ENCODE data around the gene HOATZ.
A peak's percentile ranks its signal among the peaks of the same experiment; 100 is the strongest.

The HOATZ gene

DNA sequence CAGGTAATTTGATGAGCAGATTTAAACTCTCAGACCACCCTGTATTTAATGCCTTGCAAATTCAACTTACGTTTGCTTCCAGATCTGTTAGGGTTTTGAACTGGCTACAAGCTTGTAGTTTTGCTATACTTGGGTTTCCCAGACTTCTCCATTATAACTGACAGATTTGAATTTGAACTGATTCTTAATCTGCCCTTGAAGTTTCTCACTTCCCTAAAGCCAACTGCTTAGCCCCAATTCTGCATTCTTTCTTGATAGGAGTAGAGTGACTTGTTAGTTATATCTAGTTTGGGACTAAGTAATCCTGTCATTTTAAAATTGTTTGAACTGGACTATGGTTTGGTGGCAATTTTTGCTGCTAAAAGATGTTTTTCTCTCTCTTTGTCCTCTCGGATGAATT lies 35.7 kb downstream of the HOATZ start:
- no peak for DNase-seq

DNA sequence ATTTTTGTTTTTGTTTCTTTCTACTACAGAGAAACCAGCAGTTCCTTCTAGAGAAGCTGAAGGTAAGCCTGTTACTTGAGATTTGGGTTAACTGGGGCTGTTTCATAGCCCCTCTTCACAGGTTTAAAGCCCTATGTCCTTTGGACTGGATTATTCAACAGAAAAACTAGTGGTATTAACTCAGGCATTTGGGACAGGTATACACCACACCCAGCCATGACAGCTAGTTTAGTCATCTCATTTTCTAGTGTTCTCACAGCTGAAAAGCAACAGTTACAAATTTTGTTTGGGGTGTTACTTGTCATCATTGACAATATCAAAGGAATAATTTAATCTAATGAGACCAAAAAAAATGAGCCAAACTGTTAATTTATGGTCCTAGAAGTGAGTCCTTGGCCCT lies 40.0 kb downstream of the HOATZ start:
- DNase-seq: no peak

DNA sequence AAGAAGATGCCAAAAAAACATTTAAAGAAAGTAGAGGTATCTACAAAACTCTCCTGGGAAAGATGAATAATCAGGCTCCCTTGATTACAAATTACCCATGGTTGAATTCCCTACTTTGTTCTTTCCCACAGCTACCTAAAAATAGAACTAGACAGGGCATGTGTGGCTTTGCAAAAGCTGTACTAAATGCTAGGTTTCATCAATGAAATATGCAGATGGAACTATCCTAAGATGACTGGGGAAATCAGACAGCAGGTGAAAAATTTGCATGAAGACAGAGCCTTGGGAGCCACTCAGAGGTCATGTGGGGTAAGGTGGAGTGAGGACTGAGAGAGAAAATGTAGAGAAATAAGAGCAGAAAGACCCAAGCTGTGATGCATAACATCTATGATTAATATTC lies 40.7 kb downstream of the HOATZ start:
- no peak for DNase-seq

DNA sequence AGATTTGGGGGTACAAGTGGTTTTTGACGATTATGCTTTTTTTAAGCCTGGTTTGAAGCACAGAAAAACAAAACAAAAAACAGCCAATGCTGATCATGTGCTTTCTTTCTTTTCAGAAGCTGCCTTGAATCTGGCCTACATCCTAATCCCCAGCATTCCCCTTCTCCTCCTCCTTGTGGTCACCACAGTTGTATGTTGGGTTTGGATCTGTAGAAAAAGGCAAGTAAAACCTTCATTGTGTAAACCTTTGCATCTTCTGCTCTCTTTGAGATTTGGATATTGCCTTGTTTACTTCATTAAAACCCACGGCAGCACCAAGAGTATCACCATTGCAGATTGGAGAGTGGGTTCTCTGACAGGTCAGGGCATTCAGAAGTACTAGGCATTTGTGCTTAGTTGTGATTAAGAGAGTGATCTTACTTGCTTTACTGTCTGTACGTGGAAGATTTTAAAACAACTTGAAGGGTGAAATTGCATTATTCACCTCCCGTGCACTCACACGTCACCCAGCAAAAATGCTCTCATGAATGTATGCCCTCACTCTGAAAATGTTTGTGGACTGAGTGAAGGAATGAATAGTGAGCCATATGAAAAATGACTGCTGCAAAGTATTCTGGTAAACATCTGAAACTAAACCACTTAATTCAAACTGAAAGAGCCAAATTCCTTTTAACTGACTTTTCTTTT lies 43.0 kb downstream of the HOATZ start:
- no peak for DNase-seq

DNA sequence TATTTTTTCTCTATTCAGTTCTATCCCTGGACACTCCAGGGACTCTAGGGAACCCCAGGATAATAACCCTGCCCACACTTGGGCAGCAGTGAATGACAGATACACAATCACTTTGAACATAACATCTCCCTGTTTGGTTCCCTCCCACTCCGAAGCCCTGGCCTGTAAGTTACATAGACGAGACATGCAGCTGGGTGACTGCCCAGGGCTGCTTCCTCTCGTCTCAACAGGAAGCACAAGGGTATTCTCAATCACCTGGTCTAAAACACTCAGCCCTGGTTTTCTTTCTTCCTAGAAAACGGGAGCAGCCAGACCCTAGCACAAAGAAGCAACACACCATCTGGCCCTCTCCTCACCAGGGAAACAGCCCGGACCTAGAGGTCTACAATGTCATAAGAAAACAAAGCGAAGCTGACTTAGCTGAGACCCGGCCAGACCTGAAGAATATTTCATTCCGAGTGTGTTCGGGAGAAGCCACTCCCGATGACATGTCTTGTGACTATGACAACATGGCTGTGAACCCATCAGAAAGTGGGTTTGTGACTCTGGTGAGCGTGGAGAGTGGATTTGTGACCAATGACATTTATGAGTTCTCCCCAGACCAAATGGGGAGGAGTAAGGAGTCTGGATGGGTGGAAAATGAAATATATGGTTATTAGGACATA lies 45.4 kb downstream of the HOATZ start:
- DNase-seq: no peak

DNA sequence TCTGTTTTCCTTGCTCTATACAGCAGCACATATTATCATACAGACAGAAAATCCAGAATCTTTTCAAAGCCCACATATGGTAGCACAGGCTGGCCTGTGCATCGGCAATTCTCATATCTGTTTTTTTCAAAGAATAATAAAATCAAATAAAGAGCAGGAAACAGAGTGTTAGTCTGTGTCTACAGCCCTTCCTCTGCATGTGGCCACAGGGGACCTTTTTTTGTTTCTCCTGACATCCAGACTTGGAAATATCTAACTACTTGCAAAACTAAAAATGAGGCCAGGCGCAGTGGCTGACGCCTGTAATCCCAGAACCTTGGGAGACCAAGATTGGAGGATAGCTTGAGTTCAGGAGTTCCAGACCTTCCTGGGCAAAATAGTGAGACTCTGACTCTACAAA lies 46.2 kb downstream of the HOATZ start:
- no peak for DNase-seq

DNA sequence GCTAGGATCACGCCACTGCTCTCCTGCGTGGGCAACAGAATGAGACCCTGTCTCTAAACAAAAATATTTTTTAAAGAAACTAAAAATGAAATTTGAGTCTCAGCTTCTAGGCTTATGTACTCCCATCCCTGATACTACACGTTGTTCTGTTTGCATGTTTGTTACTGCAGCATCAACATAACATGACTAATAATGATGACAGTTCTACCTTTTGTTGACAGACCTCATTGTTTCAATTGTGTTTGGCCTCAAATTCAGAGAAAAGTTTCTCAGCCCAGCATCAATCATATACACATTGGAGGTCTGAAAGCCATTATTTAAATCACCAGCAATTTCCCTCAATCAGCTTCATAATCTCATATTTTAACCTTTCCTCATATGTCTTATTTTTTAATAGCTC lies 46.7 kb downstream of the HOATZ start:
- DNase-seq: no peak

DNA sequence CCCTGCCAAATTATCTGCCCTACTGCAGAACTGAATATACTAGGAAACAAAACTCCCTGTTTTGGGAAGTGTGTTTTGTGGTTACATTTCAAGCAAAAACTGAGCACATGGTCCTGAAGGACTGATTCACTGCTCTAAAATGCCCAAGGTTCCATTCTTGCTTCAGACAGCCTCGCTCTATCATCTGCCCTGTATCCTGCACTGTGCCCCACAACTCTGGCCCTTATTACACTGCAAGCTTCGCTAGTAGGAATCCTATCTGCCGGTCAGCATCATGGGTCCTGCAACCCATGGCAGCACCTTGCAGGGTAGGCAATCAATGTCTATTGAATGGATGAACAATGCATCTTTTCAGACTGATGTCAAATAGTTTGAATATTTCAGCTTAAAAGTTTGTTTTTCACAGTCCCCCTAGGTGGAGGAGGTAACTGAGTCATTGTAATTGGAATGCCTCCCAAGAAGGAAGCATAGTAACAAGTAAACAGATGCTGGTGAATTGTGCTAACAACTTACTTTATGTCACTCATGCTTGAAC lies 47.3 kb downstream of the HOATZ start:
- DNase-seq: no peak

DNA sequence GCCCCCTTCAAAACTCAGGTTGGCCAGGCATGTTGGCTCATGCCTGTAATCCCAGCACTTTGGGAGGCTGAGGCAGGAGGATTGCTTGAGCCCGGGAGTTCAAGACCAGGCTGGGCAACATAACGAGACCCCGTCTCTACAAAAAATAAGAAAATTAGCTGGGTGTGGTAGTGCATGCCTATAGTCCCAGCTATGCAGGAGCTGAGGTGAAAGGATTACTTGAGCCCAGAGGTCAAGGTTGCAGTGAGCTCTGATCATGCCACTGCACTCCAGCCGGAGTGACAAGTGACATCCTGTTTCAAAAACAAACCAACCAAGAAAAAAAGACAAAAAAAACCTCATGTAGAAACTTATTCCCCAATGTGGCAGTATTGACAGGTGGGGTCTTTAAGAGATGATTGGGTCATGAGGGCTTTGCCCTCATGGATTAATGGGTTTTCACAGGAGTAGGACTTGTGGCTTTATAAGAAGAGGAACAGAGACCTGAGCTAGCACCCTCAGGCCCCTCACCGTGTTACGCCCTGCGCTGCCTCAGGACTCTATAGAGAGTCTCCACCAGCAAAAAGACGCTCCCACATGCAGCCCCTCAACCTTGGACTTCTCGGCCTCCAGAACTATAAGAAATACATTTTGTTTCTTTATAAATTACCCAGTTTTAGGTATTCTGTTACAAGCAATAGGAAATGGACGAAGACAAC lies 48.3 kb downstream of the HOATZ start:
- no peak for DNase-seq

DNA sequence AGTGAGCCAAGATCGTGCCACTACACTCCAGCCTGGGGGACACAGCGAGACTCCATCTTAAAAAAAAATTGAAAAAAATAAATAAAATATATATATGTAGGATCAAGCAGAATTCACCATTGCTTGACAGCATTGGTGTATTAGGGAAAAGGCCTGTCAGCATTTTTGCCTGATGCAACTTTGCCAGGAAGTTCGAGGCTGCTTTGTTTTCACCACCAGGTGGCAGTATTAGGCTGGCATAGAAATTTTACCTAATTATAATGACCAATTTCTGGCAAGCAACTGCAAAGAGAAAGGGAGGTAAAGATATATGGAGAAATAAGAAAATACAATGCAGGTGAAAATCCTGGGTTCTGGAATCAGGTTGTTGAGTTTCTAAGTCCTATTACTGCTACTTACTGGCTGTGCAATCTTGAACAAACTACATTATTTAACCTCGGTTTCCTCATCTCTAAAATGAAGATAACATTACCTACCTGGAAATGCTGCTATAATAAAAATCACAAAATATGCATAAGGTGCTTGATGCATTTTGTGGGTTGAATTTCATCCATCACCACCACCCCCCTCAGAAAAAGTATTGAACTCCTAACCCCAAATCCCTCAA lies 50.6 kb downstream of the HOATZ start:
- DNase-seq: peak; percentile 45 to 73

DNA sequence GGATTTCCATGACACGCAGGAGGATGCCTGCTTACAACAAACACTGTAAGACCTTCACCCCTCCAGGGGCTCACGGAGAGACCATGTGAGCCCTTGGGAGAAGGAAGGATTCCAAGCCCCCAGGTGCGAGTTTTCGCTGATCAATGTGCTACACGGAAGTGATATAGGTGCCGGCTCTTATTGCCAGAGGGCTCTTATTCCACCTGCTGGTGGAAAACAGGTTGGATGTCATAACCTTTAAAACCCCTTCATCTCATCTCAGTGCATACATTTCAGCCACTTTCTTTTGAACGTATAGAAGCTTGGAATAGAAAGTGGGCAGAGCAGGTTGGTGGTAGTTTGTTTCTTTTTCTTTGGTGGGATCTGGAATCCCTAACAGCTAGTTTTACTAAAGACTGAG lies 51.7 kb downstream of the HOATZ start:
- DNase-seq: no peak

DNA sequence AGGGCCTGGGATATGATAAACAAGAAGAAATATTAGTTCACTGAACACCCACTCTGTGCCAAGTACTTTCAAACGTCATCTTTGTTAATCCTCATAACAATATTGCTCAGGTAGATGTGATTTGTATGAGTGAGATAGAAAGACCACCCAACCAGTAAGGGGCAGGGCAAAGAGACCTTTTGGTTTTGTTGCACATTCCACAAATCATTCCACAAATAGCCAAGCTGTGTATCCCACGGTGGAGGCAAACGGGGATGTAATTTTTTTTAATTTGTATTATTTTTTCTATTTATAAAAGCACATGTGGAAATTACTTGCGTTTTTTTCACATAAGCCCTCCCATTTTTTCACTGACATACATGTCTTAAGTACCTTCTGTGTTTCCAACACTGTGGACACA lies 54.9 kb downstream of the HOATZ start:
- no peak for DNase-seq

DNA sequence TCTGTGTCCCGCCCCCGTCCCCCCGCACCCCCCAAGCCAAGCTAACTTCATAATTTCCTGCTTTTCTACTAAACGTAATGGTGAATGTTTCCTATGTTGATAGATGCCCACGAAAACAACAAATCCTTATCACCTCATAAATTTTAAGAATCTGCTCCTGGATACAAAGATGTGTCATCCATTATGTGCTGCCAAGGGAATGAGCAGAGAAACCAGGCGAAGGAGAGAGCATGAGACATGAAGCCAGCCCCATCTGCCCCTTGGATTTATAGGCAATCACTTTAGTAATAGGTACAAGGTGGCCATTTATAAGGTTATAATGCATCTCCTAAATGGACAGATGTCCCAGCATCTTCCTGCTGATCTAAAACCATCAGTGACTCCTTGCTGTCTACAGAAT lies 56.2 kb downstream of the HOATZ start:
- no peak for DNase-seq

DNA sequence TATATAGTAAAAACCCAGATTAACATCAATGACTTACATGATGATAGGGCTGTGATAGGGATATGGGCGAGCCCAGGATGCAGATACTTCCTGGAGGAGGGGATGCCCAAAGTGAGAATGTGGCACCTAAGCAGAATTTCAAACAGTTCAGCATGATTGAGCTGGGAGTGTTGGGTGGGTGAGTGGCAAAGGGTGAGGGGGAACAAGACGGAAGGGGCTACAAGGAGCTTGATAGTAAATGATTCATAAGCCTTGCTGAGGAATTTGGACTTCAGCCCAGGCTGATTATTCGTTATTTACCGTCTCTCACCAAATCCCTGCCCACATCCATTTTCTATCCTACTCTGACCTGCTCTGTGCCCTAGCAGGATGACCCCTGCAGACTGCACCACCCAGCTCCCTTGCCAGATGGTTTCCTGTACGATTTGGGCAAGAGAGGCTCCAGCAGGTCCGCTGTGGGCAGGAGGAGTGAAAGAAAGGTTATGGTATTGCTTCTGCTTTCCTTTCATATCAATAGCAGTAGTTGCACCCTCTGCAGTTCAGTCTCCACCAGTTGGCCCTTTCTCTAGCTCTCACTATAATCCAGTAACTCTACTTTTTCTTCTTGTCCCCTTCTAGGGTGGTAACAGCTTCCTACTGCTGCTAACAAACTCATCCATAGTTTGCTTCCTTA lies 57.4 kb downstream of the HOATZ start:
- no peak for DNase-seq

DNA sequence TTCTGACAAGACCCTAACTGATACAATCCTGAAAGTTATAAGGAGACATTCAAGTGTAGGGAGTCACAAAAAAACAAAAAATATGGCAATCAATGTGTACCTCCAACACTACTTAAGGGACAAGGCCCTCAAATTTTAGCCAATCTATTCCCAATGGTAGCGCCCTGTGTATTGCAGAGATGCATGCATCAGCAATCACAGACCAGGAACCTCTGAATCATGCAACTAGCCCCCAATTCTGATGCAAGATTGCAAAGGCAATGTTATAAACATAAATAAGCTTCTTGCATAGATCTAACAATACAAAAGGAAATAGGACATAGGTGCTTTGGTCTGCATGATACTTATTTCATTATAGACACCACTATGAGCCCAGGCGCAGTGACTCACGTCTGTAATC lies 58.0 kb downstream of the HOATZ start:
- DNase-seq: no peak

DNA sequence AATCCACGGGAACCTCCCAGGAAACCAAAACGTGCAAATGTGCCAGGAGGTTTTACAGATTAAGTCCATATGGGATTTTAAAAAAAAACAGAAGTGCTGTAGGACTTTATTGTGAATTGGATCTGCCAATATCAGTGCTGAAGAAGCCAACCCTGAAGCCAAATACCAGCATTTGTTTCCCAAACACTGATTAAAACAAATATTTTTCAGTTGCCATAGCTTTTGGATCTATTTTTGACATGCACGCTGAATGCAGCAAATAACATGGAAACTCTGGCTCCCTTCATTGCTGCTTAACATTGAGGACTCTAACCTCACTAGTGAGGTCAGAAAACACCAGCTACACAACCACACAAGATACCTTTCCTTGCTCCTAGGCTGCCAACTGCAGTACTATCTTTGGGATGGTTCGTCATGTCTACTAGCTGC lies 59.3 kb downstream of the HOATZ start:
- no peak for DNase-seq

DNA sequence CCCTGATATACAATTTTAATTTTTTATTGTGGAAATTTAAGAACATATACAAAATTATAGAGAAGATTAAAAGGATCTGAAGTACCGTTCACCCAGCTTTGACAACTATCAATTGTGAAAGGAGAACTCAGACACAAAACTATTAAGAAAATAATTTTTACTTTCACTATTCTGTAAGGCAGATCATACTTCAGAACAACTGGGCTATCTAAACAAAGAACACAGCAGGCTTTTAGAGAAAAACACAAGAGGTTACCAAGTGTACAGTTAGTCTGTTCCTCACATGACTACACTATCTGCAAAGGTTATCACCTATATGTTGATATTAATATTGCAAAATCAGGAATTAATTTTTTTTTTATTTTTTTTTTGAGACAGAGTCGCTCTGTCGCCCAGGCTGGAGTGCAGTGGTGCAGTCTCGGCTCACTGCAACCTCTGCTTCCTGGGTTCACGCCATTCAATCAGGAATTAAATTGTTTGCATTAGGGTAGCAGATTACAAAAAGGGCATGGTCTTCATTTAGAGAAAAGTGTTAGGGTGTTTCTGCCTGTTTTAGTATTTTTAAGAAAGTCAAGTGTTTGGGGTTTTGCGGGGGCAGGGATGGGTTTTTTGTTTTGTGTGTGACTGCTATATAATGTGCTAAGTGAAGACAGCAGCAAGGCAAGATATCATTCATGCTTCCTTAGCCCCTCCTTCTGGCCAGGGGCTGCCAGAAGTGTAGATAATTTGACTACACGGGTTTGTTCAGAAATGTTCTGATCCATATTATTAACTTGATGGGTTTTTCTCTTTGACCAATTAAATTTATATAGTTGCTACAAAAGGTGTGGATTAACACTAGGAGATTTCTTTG lies 60.0 kb downstream of the HOATZ start:
- no peak for DNase-seq

DNA sequence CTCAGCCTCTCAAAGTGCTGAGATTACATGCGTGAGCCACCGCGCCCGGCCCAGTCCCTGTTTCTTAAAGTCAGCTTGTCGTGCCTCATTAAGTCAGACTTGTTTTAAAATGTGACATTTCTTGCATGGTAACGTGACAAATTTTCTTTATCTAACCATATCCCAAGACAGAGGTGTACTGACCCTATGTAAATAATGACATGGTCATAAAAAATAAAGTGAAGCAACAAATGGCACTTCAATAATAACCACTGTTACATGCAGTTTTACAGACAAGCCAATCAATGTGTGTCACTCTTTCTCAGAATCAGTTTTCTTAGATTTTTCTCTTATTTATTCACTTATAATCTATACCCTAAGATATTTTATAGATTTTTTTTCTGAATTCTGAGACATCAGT lies 61.2 kb downstream of the HOATZ start:
- no peak for DNase-seq

DNA sequence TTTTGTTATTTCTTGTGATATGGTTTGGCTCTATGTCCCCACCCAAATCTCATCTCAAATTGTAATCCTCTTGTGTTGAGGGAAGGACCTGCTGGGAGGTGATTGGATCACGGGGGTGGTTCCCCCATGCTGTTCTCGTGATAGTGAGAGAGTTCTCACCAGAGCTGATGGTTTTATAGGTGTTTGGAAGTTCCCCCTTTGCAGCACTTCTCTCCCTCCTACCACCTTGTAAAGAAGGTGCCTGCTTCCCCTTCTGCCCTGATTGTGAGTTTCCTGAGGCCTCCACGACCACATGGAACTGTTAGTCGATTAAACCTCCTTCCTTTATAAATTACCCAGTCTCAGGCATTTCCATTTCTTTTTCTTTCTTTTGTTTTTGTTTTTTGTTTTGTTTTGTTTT lies 63.2 kb downstream of the HOATZ start:
- no peak for DNase-seq

DNA sequence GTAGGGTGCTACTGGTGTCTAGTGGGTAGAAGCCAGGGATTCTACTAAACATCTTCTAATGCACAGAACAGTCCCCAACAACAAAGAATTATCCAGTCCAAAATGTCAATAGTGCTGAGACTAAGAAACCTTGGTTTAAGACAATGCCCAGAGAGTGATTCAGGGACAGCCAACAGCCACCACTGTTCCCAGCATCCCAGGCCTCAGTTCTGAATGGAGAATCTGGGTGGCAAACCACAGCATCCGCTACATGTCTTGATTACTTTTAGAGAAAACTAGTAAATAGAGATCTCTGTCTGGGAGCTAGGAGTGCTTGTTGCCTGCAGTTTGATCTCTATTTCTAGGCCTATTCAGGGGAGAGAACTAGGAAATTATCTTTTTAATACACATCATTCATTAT lies 66.8 kb downstream of the HOATZ start:
- DNase-seq: no peak

DNA sequence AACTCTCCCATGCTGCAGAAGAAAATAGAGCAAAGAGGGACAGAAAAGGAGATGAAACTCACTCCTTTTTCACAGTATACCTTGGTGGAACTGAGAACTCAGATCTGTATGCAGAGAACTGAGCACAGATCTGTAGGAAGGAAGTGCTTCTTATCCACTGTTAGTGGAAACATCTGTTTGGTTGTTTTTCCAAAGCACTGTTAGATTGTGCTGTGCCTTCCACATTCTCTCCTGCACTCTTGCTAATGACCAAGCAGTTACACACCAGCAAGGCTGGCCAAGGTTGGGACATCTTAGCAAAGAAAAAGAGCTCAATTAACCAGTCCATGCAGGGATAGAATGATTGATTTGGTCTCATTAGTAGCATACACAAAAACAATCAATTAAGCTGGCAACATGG lies 67.6 kb downstream of the HOATZ start:
- DNase-seq: no peak

DNA sequence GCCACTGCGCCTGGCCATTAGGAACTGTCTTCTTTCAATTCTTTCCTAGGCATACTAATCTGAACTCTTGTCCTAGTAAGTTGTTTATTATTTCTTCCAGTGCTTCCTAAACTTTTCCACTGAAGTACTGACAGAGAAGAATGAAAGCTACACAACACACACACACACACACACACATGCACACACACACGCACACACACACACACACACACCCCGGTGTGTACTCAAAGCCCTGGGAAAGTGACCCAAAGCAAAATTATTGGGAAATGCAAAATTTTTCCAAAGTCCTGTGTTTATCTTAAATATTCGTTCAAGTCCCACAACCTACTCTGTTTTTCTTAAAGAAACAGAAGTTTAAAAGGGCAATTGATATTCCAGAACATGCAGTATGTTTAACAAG lies 68.3 kb downstream of the HOATZ start:
- no peak for DNase-seq

All from CD4-positive, alpha-beta T cell treated with Interferon alpha-2 for 1 hour (primary cell).